Sigmoid colon (tissue), 7 donors: ENCODE measurements around the gene ASB5. TPM values are rescaled to one million over a fixed set of nuclear protein-coding genes. Genes with fewer than 3 reads are reported as not detected.
A peak's percentile ranks its signal among the peaks of the same experiment; 100 is the strongest.

ENCODE experiments used
- DNase-seq: peaks from one replicate; pipeline ENCODE4 v3.0.0-alpha.2; 2019
- H3K27ac ChIP-seq, 4 donors: fragments of 200-600 bp; sonication (generic); one replicate each; pipeline ENCODE4 v1.5.1; 2016 to 2019; ENCODE audit warnings: mild to moderate bottlenecking in 1 of 4
- H3K27me3 ChIP-seq, 3 donors: fragments of 200-600 bp; sonication (generic); one replicate each; pipeline ENCODE4 v1.5.1; 2019; ENCODE audit warnings: mild to moderate bottlenecking in 1 of 3
- H3K36me3 ChIP-seq, 4 donors: fragments of 200-600 bp; sonication (generic); one replicate each; pipeline ENCODE4 v1.5.1; 2016 to 2019
- H3K4me1 ChIP-seq, 4 donors: fragments of 200-600 bp; sonication (generic); one replicate each; pipeline ENCODE4 v1.5.1; 2017 to 2019
- H3K4me3 ChIP-seq, 4 donors: fragments of 200-600 bp; sonication (generic); one replicate each; pipeline ENCODE4 v1.5.1; 2017 to 2019; ENCODE audit warnings: mild to moderate bottlenecking in 2 of 4, moderate library complexity in 1 of 4
- H3K9me3 ChIP-seq, 4 donors: fragments of 200-600 bp in 3 of 4; sonication (generic) in 3 of 4; one replicate each; pipeline versions ENCODE4 v1.5.1 to v1.6.1; 2013 to 2019
- CTCF ChIP-seq, 4 experiments: fragments of 450-650 bp in 3 of 4; fragments of 200-600 bp in 1 of 4; IDR thresholded peaks; one replicate each; pipeline ENCODE4 v1.5.1; 2016 to 2019; ENCODE audit warnings: antibody characterized with exemption in 4 of 4, mild to moderate bottlenecking in 3 of 4, moderate library complexity in 2 of 4
- EP300 ChIP-seq, 4 donors: sonication (generic); formaldehyde crosslinking; IDR thresholded peaks; one replicate each; pipeline ENCODE4 v1.6.1; 2017; ENCODE audit warnings: antibody characterized with exemption in 4 of 4
- POLR2A ChIP-seq, 2 donors: fragments of 450-650 bp; IDR thresholded peaks; one replicate each; pipeline ENCODE4 v1.6.1; 2016; ENCODE audit warnings: antibody characterized with exemption in 2 of 2, mild to moderate bottlenecking in 2 of 2, moderate library complexity in 2 of 2
- POLR2AphosphoS5 ChIP-seq, 4 donors: sonication (generic); formaldehyde crosslinking; IDR thresholded peaks; one replicate each; pipeline ENCODE4 v1.6.1; 2017; ENCODE audit warnings: antibody characterized with exemption in 4 of 4
- WGBS, 2 donors: extraction: QIAGEN DNeasy Blood & Tissue Kit; methylation state at CpG; one replicate each; pipeline ENCODE4 v1.1.7; 2013; 5-methylcytosine and 5-hydroxymethylcytosine counted together
- intact Hi-C: fragments of 100-400 bp; cut with DNase I; formaldehyde crosslinking; loops from one replicate; pipeline ENCODE4 v1.15.1; 2023
- polyA plus RNA-seq, 3 donors: library from polyadenylated mRNA; stranded (reverse); fragments of 200-250 nt; gene quantifications; one replicate each; pipeline ENCODE4 v1.2.3, GENCODE V29; 2013
- total RNA-seq, 4 donors: library from RNA; depleted of rRNA; stranded (reverse); fragments of >200 nt; gene quantifications; one replicate each; pipeline ENCODE4 v1.1.0, GENCODE V29; 2016
- donor health status: healthy with polysubstance abuse.
- donor health status: Bipolar disorder and iron deficiency.
- donor health status: healthy.

ASB5 gene
- total and polyA plus RNA-seq, 7 donors: 0.29 to 69.2 (median 35.2) TPM; not detected in 1

- TF ChIP-seq EP300 (IDR thresholded peaks at IDR 0.05) (no peak), CTCF (IDR thresholded peaks at IDR 0.05) (no peak), POLR2A (IDR thresholded peaks at IDR 0.05) (no peak), POLR2AphosphoS5 (IDR thresholded peaks at IDR 0.05) (no peak)
- DNase-seq: no peak
- Histone ChIP-seq H3K4me1 (peaks cover 0 to 24% (median 23%) of the 10 kb centered on the region in 4 donors), H3K4me3 (no peak overlapping the region), H3K9me3 (no peaks in the 10 kb centered on the region), H3K27ac (peak overlapping the region in 3 of 4 donors; percentile 42 to 74 (median 68)), H3K36me3 (no peaks in the 10 kb centered on the region), H3K27me3 (no peaks in the 10 kb centered on the region)
- intact Hi-C loops: loop anchor here (5.0 to 10.0 kb wide), 3 partner anchors 37 to 240 kb away; partner anchors contain the start of gene SPATA4
These were observed 5.4 kb upstream of the ASB5 start for GRCh38 chr4:176274441-176274840.

GRCh38 chr4:176273736-176274135 is 4.7 kb upstream of the ASB5 start:
- 88 to 96% methylated on average over 4 of the region's 4 CpGs for WGBS, 2 donors

GRCh38 chr4:176272799-176273198 is 3.8 kb upstream of the ASB5 start:
- Histone ChIP-seq H3K4me3 (no peak overlapping the region), H3K36me3 (no peaks in the 10 kb centered on the region), H3K27me3 (no peaks in the 10 kb centered on the region), H3K27ac (no peak overlapping the region), H3K4me1 (peaks cover 0 to 26% (median 20%) of the 10 kb centered on the region in 4 donors), H3K9me3 (no peaks in the 10 kb centered on the region)
- intact Hi-C loops: loop anchor here (5.0 to 10.0 kb wide), 3 partner anchors 35 to 238 kb away; partner anchors contain the start of gene SPATA4
- no peak for TF ChIP-seq POLR2A (IDR thresholded peaks at IDR 0.05)
- no peak for TF ChIP-seq EP300 (IDR thresholded peaks at IDR 0.05)
- TF ChIP-seq CTCF (IDR thresholded peaks at IDR 0.05): no peak
- no peak for TF ChIP-seq POLR2AphosphoS5 (IDR thresholded peaks at IDR 0.05)
- no peak for DNase-seq
- 54 to 63% methylated on average over 3 of the region's 3 CpGs for WGBS, 2 donors

More at GRCh38 chr4:176273736-176274135, 4.7 kb upstream of the ASB5 start:
- H3K27me3 ChIP-seq: no peaks in the 10 kb centered on the region
- no peaks in the 10 kb centered on the region for H3K36me3 ChIP-seq
- no peaks in the 10 kb centered on the region for H3K9me3 ChIP-seq
- no peak overlapping the region for H3K4me3 ChIP-seq
- TF ChIP-seq POLR2AphosphoS5 (IDR thresholded peaks at IDR 0.05) (no peak), CTCF (IDR thresholded peaks at IDR 0.05) (no peak), EP300 (IDR thresholded peaks at IDR 0.05) (no peak), POLR2A (IDR thresholded peaks at IDR 0.05) (no peak)
- H3K27ac ChIP-seq: peak overlapping the region in 3 of 4 donors; percentile 42 to 74 (median 68)
- peaks cover 0 to 24% (median 23%) of the 10 kb centered on the region in 4 donors for H3K4me1 ChIP-seq
- DNase-seq: no peak
- intact Hi-C loops: loop anchor here (5.0 to 10.0 kb wide), 3 partner anchors 36 to 239 kb away; partner anchors contain the start of gene SPATA4

DNA sequence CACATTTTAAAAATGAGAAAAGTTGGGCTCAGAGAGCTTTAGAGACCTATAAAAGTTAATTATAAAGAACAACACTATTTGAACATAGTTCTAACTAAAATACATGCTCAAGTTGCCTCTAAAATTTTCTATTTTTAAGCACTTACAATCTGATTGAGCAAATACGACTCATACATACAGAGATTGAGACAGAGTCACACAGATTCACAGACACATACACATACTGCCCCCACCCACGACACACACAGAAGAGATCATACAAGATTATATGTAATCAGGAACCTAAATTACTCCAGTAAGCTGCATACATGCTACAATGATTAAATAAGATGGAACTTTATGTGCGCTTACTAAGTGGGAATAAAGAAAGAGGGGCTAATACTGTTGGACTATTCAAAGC is 2.7 kb upstream of the ASB5 start:
- intact Hi-C loops: loop anchor here (5.0 to 10.0 kb wide), 3 partner anchors 34 to 237 kb away; partner anchors contain the start of gene SPATA4
- peaks cover 0 to 22% (median 16%) of the 10 kb centered on the region in 4 donors for H3K4me1 ChIP-seq
- H3K4me3 ChIP-seq: no peak overlapping the region
- WGBS, 2 donors: 74 to 87% methylated on average over 3 of the region's 3 CpGs
- H3K9me3 ChIP-seq: no peaks in the 10 kb centered on the region
- H3K27me3 ChIP-seq: no peaks in the 10 kb centered on the region
- no peak for DNase-seq
- H3K27ac ChIP-seq: peak overlapping the region in 3 of 4 donors; percentile 64 to 83 (median 78)
- TF ChIP-seq CTCF (IDR thresholded peaks at IDR 0.05) (no peak), POLR2A (IDR thresholded peaks at IDR 0.05) (no peak), POLR2AphosphoS5 (IDR thresholded peaks at IDR 0.05) (no peak), EP300 (IDR thresholded peaks at IDR 0.05) (no peak)
- H3K36me3 ChIP-seq: no peaks in the 10 kb centered on the region
